Liver (tissue), 9 donors: ENCODE results near the gene KRT80. TPM values are rescaled to one million over a fixed set of nuclear protein-coding genes. Genes with fewer than 3 reads are reported as not detected.

Experiments used
- DNase-seq: peaks from one replicate; pipeline ENCODE4 v3.0.0-alpha.2; 2017; ENCODE audit warnings: low spot score
- H3K27ac ChIP-seq, 2 donors: one replicate each; pipeline ENCODE4 v1.7.0; 2013; ENCODE audit warnings: inconsistent platforms in 2 of 2, low read length in 2 of 2, control low read depth in 1 of 2, low read depth in 1 of 2, mild to moderate bottlenecking in 1 of 2
- H3K27me3 ChIP-seq, 4 donors: one replicate each; pipeline versions ENCODE4 v1.6.1 to v1.7.0; 2013; ENCODE audit warnings: low read length in 3 of 4, inconsistent platforms in 1 of 4, mild to moderate bottlenecking in 1 of 4, moderate library complexity in 1 of 4; ENCODE audit not compliant: control insufficient read depth in 4 of 4, insufficient read depth in 4 of 4
- H3K36me3 ChIP-seq, 4 donors: one replicate each; pipeline versions ENCODE4 v1.6.1 to v1.7.0; 2013; ENCODE audit warnings: low read length in 3 of 4, mild to moderate bottlenecking in 3 of 4, low read depth in 1 of 4, moderate library complexity in 1 of 4; ENCODE audit not compliant: control insufficient read depth in 4 of 4, insufficient read depth in 3 of 4
- H3K4me1 ChIP-seq, 4 donors: one replicate each; pipeline versions ENCODE4 v1.6.1 to v1.7.0; 2013; ENCODE audit warnings: low read length in 3 of 4, mild to moderate bottlenecking in 3 of 4, moderate library complexity in 1 of 4; ENCODE audit not compliant: control insufficient read depth in 4 of 4, insufficient read depth in 4 of 4
- H3K4me3 ChIP-seq, 3 donors: one replicate each; pipeline versions ENCODE4 v1.6.1 to v1.7.0; 2013; ENCODE audit warnings: low read length in 3 of 3, control low read depth in 1 of 3, low read depth in 1 of 3, mild to moderate bottlenecking in 1 of 3
- H3K9ac ChIP-seq, 2 donors: one replicate each; pipeline ENCODE4 v1.7.0; 2013; ENCODE audit warnings: low read length in 2 of 2, mild to moderate bottlenecking in 2 of 2, moderate library complexity in 2 of 2, control low read depth in 1 of 2, low read depth in 1 of 2
- H3K9me3 ChIP-seq, 4 donors: one replicate each; pipeline versions ENCODE4 v1.6.1 to v1.7.0; 2013; ENCODE audit warnings: low read length in 3 of 4; ENCODE audit not compliant: control insufficient read depth in 4 of 4
- FOXA1 ChIP-seq: IDR thresholded peaks from 2 replicates; pipeline ENCODE4 v1.6.1; 2016; ENCODE audit warnings: antibody characterized with exemption
- FOXA2 ChIP-seq: IDR thresholded peaks from 2 replicates; pipeline ENCODE4 v1.6.1; 2016; ENCODE audit warnings: antibody characterized with exemption
- GABPA ChIP-seq, 2 donors: IDR thresholded peaks in 1 of 2; conservative IDR thresholded peaks in 1 of 2; 2 replicates each; pipeline ENCODE4 v1.6.1; 2016; ENCODE audit warnings: antibody characterized with exemption in 2 of 2, mild to moderate bottlenecking in 1 of 2, moderate library complexity in 1 of 2
- MAX ChIP-seq: IDR thresholded peaks from 2 replicates; pipeline ENCODE4 v1.6.1; 2016; ENCODE audit warnings: antibody characterized with exemption
- NR2F2 ChIP-seq: IDR thresholded peaks from 2 replicates; pipeline ENCODE4 v1.6.1; 2016; ENCODE audit warnings: antibody characterized with exemption
- RAD21 ChIP-seq, 2 donors: IDR thresholded peaks; 2 replicates each; pipeline ENCODE4 v1.6.1; 2016; ENCODE audit warnings: antibody characterized with exemption in 2 of 2, mild to moderate bottlenecking in 2 of 2
- RXRA ChIP-seq, 2 donors: IDR thresholded peaks; 2 replicates each; pipeline ENCODE4 v1.6.1; 2017 to 2018; ENCODE audit warnings: antibody characterized with exemption in 2 of 2, mild to moderate bottlenecking in 1 of 2
- SP1 ChIP-seq: IDR thresholded peaks from 2 replicates; pipeline ENCODE4 v1.6.1; 2018; ENCODE audit warnings: antibody characterized with exemption, mild to moderate bottlenecking
- TAF1 ChIP-seq: conservative IDR thresholded peaks from 2 replicates; pipeline ENCODE4 v1.6.1; 2016; ENCODE audit warnings: antibody characterized with exemption, mild to moderate bottlenecking
- YY1 ChIP-seq: IDR thresholded peaks from 2 replicates; pipeline ENCODE4 v1.6.1; 2016; ENCODE audit warnings: antibody characterized with exemption, mild to moderate bottlenecking
- WGBS: extraction: QIAGEN DNeasy Blood & Tissue Kit; methylation state at CpG from one replicate; pipeline ENCODE4 v1.1.7; 2013; 5-methylcytosine and 5-hydroxymethylcytosine counted together
- polyA plus RNA-seq, 2 donors: library from polyadenylated mRNA; stranded (reverse) in 1 of 2; unstranded in 1 of 2; fragments of 200-250 nt in 1 of 2; fragments of >200 nt in 1 of 2; fragmentation: Nextera tagmentation in 1 of 2; extraction: Ambion mirVana in 1 of 2; gene quantifications; one replicate each; pipeline versions ENCODE4 v1.2.1 to v1.2.3, GENCODE V29; 2013 to 2015
- total RNA-seq, 2 donors: library from RNA; depleted of rRNA; stranded (reverse); fragments of >200 nt; gene quantifications; one replicate each; pipeline ENCODE4 v1.2.3, GENCODE V29; 2014
- TF ChIP-seq, protein P1 (sequence below): fragments of 150-350 bp; IDR thresholded peaks from 2 replicates; pipeline ENCODE4 v1.5.1; 2017; ENCODE audit warnings: improper control_type of control experiment, low read depth, low read length; ENCODE audit not compliant: missing input control
- TF ChIP-seq, protein P2 (sequence below): IDR thresholded peaks from 2 replicates; pipeline ENCODE4 v1.6.1; 2016; ENCODE audit warnings: antibody characterized with exemption
- donor health status: healthy.
- donor health status: healthy.
- donor health status: healthy.
- donor health status: healthy.
- donor health status: healthy.

The KRT80 gene
- total and polyA plus RNA-seq, 4 donors: 0.04 to 0.12 (median 0.07) TPM

DNA sequence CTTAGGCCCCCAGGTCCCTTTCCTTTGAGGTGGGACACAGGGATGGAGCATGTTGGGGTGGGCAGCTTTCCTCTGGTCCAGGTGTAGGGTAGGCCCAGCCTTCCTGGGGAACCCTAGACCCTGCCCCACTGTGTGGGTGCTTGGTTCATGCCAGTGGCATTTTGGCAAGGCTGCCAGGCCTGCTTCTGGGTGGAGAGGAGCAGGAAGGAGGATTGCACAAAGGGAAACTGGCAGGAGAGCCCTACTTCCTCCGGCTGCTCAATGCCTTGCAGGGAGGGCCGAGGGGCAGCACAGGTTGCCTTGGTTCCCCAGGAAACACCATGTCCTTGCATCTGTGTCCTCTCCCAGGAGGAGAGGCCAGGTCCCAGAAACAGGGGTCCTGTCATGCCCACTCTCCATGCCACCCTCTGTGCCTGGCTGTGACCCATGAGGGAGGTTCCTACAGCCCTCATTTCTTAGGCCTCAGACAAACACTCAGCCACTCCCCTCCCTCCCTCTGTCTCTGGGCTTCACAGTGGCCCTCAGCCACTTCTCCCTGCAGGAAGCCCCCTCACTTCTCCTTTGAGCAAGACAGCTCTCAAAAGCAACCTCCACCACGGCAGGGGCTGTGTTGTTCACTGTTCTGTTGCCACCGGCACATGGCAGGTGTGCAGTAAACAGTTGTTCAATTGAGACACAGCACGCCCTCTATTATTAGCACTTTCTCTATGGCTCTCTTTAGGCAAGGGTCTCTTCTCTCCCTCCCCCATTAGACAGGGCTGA, 6.8 kb upstream of the KRT80 start:
- Histone ChIP-seq H3K27me3 (no peaks in the 10 kb centered on the region), H3K9me3 (no peaks in the 10 kb centered on the region), H3K27ac (no peak overlapping the region), H3K36me3 (no peaks in the 10 kb centered on the region), H3K4me1 (peaks cover 0 to 3% (median 0%) of the 10 kb centered on the region in 4 donors), H3K9ac (no peak overlapping the region), H3K4me3 (no peak overlapping the region)
- no peak for DNase-seq
- 74% methylated on average over 5 of the region's 5 CpGs for WGBS
- no peak for TF ChIP-seq MAX
- TF ChIP-seq YY1: no peak
- TF ChIP-seq, protein P1, sequence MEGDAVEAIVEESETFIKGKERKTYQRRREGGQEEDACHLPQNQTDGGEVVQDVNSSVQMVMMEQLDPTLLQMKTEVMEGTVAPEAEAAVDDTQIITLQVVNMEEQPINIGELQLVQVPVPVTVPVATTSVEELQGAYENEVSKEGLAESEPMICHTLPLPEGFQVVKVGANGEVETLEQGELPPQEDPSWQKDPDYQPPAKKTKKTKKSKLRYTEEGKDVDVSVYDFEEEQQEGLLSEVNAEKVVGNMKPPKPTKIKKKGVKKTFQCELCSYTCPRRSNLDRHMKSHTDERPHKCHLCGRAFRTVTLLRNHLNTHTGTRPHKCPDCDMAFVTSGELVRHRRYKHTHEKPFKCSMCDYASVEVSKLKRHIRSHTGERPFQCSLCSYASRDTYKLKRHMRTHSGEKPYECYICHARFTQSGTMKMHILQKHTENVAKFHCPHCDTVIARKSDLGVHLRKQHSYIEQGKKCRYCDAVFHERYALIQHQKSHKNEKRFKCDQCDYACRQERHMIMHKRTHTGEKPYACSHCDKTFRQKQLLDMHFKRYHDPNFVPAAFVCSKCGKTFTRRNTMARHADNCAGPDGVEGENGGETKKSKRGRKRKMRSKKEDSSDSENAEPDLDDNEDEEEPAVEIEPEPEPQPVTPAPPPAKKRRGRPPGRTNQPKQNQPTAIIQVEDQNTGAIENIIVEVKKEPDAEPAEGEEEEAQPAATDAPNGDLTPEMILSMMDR: no peak
- no peak for TF ChIP-seq NR2F2
- no peak for TF ChIP-seq SP1
- no peak for TF ChIP-seq FOXA1
- TF ChIP-seq TAF1: no peak
- TF ChIP-seq FOXA2: no peak
- TF ChIP-seq, protein P2, sequence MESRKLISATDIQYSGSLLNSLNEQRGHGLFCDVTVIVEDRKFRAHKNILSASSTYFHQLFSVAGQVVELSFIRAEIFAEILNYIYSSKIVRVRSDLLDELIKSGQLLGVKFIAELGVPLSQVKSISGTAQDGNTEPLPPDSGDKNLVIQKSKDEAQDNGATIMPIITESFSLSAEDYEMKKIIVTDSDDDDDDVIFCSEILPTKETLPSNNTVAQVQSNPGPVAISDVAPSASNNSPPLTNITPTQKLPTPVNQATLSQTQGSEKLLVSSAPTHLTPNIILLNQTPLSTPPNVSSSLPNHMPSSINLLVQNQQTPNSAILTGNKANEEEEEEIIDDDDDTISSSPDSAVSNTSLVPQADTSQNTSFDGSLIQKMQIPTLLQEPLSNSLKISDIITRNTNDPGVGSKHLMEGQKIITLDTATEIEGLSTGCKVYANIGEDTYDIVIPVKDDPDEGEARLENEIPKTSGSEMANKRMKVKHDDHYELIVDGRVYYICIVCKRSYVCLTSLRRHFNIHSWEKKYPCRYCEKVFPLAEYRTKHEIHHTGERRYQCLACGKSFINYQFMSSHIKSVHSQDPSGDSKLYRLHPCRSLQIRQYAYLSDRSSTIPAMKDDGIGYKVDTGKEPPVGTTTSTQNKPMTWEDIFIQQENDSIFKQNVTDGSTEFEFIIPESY: no peak
- no peak for TF ChIP-seq GABPA (IDR thresholded peaks at IDR 0.05 in 1 of 2, conservative IDR thresholded peaks at IDR 0.05 in 1 of 2)

- TF ChIP-seq TAF1 (no peak), YY1 (no peak)
- H3K4me1 ChIP-seq: peaks cover 0 to 3% (median 0%) of the 10 kb centered on the region in 4 donors
- DNase-seq: no peak
Measured at GRCh38 chr12:52197371-52198231, 5.8 kb upstream of the KRT80 start.

GRCh38 chr12:52195065-52195730, 3.4 kb upstream of the KRT80 start:
- DNase-seq: no peak
- Histone ChIP-seq H3K4me3 (no peak overlapping the region), H3K36me3 (no peaks in the 10 kb centered on the region), H3K4me1 (peaks cover 0 to 8% (median 1%) of the 10 kb centered on the region in 4 donors), H3K9me3 (no peaks in the 10 kb centered on the region), H3K9ac (no peak overlapping the region), H3K27ac (no peak overlapping the region), H3K27me3 (no peaks in the 10 kb centered on the region)
- 77% methylated on average over 8 of the region's 8 CpGs for WGBS
- TF ChIP-seq RXRA (IDR thresholded peaks at IDR 0.05): no peak
- TF ChIP-seq, protein P1: no peak
- TF ChIP-seq TAF1: no peak
- no peak for TF ChIP-seq NR2F2
- TF ChIP-seq GABPA (IDR thresholded peaks at IDR 0.05 in 1 of 2, conservative IDR thresholded peaks at IDR 0.05 in 1 of 2): no peak
- no peak for TF ChIP-seq MAX
- TF ChIP-seq RAD21 (IDR thresholded peaks at IDR 0.05): no peak
- no peak for TF ChIP-seq YY1

More at GRCh38 chr12:52197371-52198231, 5.8 kb upstream of the KRT80 start:
- H3K27me3 ChIP-seq: no peaks in the 10 kb centered on the region
- 74% methylated on average over 11 of the region's 11 CpGs for WGBS
- H3K36me3 ChIP-seq: no peaks in the 10 kb centered on the region
- H3K27ac ChIP-seq: no peak overlapping the region
- no peak overlapping the region for H3K4me3 ChIP-seq
- no peak overlapping the region for H3K9ac ChIP-seq
- H3K9me3 ChIP-seq: no peaks in the 10 kb centered on the region
